ENCODE data around the gene FGD1. TPM values are rescaled to one million over a fixed set of nuclear protein-coding genes. Genes with fewer than 3 reads are reported as not detected.

FGD1 gene
- total RNA-seq, 1 experiment from 2014 or later, result 10.3 TPM

DNA sequence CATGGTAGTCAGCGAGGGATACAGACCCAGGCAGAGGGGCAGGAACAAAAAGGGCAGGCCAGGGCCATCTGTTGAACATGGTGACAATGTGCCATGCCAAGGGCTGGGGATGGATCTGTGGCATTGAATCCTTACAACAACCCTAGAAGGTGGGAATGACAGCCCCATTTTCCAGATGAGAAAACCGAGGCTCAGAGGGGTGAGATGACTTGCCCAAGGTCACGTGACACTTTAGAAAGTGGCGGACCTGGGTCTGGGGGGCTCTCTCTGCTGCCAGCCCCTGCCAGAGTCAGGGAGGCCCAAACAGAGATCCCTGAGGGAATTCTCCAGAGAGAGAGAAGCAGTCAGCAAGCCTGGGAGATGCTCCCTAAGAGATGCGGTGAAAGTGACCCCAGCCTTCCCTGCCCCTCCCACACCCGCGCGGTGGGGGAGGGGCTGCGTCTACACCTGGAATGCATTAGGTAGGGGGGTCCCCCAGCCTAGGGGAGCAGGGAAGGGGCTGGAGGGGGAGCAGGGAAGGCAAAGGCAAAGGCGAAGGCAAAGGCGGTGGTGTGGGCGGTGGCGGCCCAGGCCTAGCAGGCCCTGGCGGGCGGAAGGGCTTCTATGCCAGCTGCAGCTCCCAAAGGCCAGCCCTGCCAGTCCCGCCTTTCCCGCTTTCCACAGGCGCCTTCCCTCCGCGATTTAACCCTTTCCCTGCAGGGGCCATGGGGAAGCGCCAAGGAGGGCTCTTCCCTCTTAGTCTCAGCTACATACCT lies 13.0 kb downstream of the FGD1 start:
- Histone ChIP-seq H3K36me3 (no peaks in the 10 kb centered on the region), H3K9me3 (no peaks in the 10 kb centered on the region), H3K4me3 (no peak overlapping the region), H3K27me3 (no peaks in the 10 kb centered on the region)
- DNase-seq, result no peak

DNA sequence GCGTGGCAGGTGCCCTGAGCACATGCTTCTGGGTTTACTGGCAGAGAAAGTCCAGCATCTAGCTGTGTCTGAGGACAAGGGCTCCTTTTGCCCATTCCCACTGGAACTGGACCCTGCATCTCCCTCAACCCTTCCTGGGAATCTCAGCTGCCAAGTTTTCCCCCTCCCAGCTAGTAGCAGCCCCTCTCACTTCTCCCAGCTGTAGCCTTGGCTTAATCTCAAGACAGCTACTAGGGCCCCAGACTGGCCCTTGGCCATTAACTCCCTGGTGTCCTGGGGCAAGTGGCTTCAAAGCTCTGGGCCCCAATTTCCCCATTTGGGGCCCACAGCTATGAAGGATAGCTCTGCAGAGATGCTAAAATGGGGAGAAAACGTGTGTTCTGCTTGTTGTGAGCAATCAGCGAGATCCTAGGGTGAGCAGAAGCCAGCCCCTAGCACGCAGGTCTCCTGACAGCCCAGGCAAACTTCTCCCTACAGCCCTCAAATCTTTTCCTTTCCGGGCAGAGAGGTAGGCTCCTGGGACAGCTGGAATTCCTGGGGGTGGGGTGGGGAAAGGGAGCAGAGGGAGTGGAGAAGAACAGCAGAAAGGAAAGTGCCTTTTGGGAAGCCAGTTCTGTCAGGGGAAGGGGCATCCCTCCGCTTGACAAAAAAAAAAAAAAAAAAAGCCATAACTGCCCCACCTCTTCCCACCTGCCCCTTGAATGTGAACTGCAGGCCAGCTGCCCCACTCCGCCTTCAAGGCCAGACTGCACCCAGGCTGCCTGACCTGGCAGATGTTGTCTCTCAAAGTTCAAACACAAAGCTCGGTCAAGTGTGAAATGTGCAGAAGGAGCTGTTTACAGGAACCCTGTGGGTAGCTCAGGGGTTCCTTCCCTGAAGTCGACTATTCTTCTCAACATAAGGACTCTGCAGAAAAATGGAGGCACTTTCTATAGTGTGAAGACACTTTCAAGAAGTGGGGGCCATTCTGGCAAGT lies 16.6 kb downstream of the FGD1 start:
- Histone ChIP-seq H3K9me3 (no peaks in the 10 kb centered on the region), H3K4me3 (no peak overlapping the region), H3K27me3 (no peaks in the 10 kb centered on the region), H3K36me3 (no peaks in the 10 kb centered on the region)
- no peak for DNase-seq

DNA sequence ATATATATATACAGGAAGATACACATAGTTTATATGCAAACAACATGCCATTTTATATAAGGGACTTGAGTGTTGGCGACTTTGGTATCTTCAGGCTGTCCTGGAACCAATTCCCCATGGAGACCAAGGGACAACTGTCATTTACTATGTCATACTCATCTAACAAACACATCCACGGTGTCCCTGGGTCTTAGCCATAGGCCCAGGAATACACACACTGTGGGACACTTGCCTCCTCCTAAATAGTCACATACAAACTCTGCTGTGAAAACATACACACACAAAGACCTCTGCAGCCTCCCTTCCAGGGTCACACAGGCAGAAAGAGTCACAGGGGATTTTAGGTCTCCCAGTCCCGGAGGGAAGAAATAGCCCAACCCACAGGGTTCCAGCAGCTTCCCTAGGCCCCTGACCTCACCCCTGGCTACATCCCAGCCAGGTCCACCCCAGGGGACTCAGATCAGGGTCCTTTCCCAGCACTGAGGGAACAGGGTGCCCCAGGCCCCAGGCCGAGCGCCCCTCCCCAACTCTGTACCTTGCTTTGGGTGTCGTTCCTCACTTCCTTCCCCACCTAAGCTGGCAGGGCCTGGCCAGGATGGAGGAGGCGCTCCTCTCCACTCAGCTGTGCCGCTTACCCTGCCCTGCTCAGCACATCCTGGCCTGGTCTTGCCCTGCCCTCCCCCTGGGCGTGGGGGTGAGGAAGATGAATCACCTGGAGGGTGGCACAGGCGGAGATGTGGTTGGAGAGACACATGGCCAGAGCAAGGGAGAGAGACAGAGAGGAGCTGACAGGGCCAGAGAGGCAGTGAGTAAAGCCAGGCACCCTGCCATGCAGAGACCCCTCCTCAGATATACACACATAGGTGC lies 21.8 kb downstream of the FGD1 start:
- peak; percentile 18 for DNase-seq
- Histone ChIP-seq H3K4me3 (no peak overlapping the region), H3K9me3 (no peaks in the 10 kb centered on the region), H3K27me3 (no peaks in the 10 kb centered on the region), H3K36me3 (no peaks in the 10 kb centered on the region)

DNA sequence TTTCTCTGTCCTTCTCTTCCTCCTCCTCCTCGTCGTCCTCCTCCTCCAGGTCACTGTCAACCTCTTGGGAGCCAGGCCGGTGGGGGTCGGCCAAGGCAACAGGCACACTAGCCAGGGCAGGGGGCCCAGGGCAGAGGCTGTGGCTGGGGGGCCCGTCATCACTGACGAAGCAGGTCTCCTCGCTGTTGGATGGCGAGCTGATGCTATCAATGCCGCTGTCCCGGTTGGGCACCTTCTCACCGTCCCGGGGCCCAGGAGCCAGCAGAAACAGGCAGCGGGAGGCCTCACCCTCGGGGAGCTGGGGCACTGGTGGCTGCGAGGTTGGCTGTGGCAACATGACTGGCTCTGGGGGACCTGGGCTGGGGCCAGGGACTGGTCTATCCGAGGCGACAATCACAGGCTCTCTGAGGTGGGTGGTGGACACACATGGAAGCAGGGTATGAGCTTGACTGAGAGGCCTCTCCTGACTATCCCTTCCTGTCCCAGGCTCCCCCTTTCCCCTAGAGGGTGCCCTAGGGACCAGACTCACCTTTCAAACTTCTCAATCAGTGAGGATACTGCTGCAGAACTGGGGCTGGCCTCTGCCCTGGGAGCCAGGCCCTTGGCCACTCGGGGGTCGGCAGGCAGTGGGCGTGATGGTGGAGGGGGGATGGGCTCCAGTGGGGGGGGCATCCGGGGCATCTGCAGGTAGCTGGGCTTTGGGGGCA lies 25.8 kb downstream of the FGD1 start:
- no peaks in the 10 kb centered on the region; the same call in 1 of the 2 replicates for H3K36me3 ChIP-seq

DNA sequence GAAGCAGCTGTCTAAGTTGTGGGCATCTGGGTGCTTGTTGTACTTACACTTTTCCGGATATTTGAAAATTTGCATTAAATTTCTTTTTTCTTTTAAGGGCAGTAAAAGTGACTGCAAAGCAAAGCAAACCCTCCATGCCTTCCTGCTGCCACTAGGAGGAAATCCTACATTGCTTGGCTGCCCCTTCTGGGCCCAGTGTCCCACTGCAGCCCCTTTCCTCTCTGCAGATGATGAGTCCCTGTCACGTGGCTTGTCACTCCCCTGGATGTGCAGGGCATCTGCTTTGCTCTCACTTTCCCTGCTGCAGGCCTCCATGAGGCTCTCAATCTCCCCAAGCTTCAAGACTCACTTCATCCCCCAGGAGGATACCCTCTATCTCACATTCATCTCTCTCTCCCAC lies 43.1 kb downstream of the FGD1 start:
- DNase-seq, result no peak
- Histone ChIP-seq H3K36me3 (0 out of 2 replicates have a peak, but pooled peaks cover 4% of the 10 kb centered on the region), H3K9me3 (no peaks in the 10 kb centered on the region), H3K4me3 (no peak overlapping the region), H3K27me3 (no peaks in the 10 kb centered on the region)

More for the DNA sequence above, 25.8 kb downstream of the FGD1 start:
- H3K27me3 ChIP-seq, result no peaks in the 10 kb centered on the region
- no peaks in the 10 kb centered on the region for H3K9me3 ChIP-seq
- DNase-seq, result no peak
- no peak overlapping the region for H3K4me3 ChIP-seq

DNA sequence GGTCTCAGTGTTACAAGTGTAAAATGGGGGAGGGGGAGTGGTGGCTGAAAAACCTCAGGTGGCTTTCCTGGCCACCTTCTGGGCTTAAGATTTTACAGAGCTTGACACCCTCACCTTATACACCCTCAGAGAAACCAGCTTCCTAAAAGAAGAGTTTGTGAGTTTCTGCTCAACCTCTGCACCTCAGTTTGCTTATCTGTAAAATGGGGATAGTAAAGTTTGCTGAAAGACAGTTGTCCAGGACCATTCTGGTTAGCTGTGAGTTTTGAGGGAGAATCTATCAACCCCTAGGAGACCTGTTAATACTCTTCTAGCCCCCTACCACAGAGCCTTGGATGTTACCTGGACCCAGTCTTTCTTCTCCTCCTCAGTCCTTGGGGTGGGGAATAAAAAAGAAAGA lies 46.1 kb downstream of the FGD1 start:
- peaks cover 12% of the 10 kb centered on the region for H3K36me3 ChIP-seq
- H3K27me3 ChIP-seq, result no peaks in the 10 kb centered on the region
- no peak overlapping the region for H3K4me3 ChIP-seq
- no peaks in the 10 kb centered on the region for H3K9me3 ChIP-seq
- DNase-seq, result no peak

DNA sequence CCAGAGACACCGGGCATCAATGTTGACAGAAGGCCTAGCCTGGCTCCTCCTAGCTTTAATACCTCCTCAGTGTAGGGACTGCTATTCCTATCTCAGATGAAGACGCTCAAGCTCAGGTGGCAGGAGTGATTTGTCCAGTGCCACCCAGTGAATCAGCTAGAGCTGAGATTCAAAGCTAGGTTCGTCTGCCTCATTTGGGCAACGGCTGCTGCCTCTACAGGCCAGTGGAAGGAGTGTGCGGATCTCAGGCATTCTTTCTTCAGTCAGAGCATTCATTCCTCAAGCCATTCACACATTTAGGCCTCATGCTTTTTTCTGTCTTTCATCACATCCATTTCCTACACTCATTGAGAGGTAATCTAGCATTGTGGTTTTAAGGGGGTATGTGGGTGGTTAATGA lies 48.6 kb downstream of the FGD1 start:
- DNase-seq, result peak; percentile 3
- Histone ChIP-seq H3K9me3 (no peaks in the 10 kb centered on the region), H3K36me3 (peaks cover 12% of the 10 kb centered on the region), H3K4me3 (no peak overlapping the region), H3K27me3 (no peaks in the 10 kb centered on the region)

DNA sequence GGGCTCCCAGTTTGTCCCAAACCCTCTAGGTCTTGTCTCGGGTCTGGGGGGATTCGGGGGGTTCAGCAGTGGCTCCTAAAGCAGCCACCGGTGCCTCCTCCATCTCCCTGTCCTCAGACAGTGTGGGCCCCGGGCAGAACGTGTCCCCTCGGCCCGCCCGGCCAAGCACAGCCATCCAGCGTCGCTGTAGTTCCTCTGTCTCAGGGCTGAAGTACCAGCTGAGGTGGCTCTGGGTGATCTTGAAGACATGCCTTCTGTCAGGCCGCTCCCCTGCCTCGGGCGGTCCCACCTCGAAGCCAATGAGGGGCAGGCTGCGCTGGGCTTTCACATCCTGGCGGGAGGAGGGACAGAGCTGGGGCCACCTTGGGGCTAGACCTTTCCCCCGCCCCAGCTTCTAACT lies 50.0 kb downstream of the FGD1 start:
- Histone ChIP-seq H3K9me3 (no peaks in the 10 kb centered on the region), H3K4me3 (no peak overlapping the region), H3K36me3 (peaks cover 12% of the 10 kb centered on the region), H3K27me3 (no peaks in the 10 kb centered on the region)
- no peak for DNase-seq

DNA sequence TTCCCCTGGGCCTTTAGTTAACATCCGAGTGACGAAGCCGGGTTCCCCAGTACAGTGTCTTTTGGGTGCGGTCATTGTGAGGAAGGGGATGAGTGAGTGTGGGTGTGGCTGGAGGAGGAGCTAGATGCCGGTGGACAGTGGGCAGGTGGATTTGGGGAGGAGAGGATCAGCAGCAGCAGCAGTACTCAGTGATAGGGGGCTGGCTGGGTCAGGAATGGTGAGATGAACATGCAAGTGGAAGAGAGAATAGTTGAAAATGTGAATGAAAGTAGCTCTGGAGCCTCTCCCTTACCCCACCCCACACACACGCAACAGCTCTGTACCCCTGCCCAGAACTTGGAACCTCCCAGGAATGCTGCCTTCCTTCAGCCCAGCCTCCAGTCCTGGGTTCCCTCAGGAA lies 51.3 kb downstream of the FGD1 start:
- Histone ChIP-seq H3K9me3 (no peaks in the 10 kb centered on the region), H3K4me3 (no peak overlapping the region), H3K27me3 (no peaks in the 10 kb centered on the region), H3K36me3 (peaks cover 8% of the 10 kb centered on the region)
- no peak for DNase-seq

DNA sequence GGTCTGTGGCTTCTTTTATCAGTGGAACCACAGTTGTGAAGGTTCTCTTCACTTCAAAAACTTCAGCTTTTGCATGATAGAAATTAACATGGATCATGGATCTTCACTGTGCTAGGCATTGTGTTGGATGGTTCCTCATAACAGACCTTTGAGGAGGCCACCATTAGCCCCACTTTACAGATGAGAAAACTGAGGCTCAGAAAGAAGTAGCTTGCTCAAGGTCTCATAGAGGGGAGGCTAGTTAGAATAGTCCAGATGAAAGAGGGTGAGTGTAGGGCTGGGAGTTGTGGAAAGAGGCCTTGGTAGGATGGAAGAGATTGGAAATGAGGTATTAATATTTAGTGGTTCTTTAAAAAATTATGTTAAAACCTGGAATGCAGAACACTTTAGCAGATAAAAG lies 53.2 kb downstream of the FGD1 start:
- no peak for DNase-seq
- Histone ChIP-seq H3K9me3 (no peaks in the 10 kb centered on the region), H3K36me3 (peaks cover 8% of the 10 kb centered on the region), H3K27me3 (no peaks in the 10 kb centered on the region), H3K4me3 (no peak overlapping the region)

DNA sequence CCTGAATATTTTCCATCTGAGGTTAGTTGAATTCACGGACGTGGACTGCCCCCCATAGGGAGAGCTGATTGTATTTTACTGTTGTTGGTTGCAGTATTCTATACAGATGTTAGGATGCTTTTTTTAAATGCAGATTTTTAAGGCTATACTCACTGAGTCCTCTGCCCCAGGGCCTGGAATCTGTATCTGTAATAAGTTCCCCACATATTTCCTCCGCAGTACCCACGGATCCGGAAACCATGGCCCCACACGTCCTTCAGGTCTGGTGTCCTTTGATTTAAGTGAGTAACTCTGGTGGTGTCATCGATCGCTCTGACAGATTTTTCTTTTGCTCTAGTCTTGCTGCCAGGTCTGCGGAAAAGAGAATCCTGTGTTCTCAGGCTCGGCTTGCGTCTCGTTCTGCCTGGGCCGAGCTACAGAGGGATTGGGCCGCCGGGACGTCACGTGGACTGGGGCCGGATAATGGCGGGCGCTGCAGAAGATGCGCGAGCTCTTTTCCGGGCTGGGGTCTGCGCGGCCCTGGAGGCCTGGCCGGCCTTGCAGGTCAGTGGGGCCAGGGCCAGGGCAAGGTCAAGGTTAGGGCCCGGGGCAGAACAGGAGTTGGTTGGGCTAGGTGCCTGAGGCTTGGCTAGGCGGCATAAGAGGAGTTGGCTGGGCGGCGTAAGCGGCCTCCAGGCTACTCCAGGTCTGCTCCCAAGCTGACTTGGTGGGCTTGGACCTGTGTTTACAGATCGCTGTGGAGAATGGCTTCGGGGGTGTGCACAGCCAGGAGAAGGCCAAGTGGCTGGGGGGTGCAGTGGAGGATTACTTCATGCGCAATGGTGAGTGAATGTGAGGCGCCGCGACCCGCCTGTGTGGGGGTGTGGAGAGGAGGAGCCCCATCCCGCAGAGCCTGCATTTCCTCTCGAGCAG lies 55.8 kb downstream of the FGD1 start, which contains the start of gene TSR2:
Gene TSR2 (plus strand): TSS at position 445 of the 912 bp plus-strand sequence. CDS start 18 bp downstream, at position 463.
- Histone ChIP-seq H3K9me3 (no peaks in the 10 kb centered on the region), H3K27me3 (no peaks in the 10 kb centered on the region), H3K4me3 (peak within 1 kb of the TSS; percentile 83), H3K36me3 (no peaks in the 10 kb centered on the region)
- peak; percentile 84 for DNase-seq

DNA sequence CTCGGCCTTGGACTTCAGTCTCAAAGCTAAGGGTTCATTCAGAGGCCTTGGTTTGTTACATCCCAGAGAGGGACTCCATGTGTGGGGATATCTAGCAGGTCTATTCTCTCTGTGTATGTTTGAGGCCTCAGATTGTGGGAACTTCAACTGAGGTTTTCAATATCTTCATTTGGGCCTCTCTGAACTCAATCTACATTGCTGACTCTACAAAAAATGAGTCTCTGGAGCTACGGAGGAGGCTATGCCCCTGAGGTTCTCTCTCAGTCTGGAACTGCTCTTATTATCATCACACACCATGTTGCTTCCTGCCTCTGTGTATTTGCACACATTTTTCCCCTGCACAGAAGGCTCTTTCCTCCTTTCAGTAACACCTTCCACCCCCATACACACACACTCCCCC lies 60.9 kb downstream of the FGD1 start:
- DNase-seq, result no peak
- Histone ChIP-seq H3K9me3 (no peaks in the 10 kb centered on the region), H3K4me3 (no peak overlapping the region), H3K36me3 (no peaks in the 10 kb centered on the region), H3K27me3 (no peaks in the 10 kb centered on the region)

DNA sequence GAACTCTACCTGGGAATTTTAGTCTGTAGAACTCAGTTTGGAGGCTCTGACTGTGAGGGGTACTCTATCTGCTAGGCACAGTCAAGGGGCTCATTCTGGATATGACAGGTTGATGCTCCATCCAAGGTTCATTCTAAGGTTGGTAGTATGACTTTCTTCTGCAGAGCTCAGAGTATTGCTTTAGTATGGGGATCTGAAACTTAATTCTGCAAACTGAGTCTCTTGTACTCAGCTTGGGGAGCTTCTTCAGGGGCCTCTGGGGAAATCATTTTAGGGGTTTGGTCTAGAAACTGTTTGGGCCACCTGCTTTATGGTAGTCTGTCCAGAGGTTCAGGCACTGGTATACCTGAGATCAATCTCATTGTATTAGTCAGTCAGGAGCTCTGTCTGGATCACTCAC lies 65.5 kb downstream of the FGD1 start:
- DNase-seq, result no peak
- Histone ChIP-seq H3K9me3 (no peaks in the 10 kb centered on the region), H3K27me3 (no peaks in the 10 kb centered on the region), H3K4me3 (no peak overlapping the region), H3K36me3 (no peaks in the 10 kb centered on the region)

DNA sequence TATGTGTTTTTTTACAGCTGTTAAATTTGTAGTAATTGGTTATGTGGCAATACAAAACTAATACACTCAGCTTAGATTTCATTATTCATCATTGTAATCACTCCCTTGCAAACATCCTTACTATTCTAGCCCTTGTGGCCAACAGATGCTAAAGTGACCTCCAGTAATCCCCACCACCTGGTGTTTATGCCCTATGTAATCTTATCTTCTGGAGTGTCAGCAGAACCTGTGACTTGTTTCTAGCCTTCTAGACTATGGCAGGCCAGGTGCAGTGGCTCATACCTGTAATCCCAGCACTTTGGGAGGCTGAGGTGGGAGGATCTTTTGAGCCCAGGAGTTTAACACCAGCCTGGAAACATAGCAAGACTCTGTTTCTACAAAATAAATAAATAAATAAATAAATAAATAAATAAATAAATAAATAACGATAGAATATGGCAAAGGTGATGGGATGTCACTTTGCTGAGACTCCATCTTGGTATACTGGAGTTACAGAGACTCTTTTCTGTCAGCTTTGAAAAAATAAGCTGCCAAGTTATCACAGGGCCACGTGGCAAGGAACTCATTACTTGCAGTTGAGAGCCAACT lies 68.1 kb downstream of the FGD1 start:
- Histone ChIP-seq H3K36me3 (no peaks in the 10 kb centered on the region), H3K9me3 (no peaks in the 10 kb centered on the region), H3K4me3 (no peak overlapping the region), H3K27me3 (no peaks in the 10 kb centered on the region)
- DNase-seq, result no peak
